Mesodermal cell (in vitro differentiated cells): Measurements from ENCODE around the gene IRAK1.

Experiments
- H3K27ac ChIP-seq: 2 replicates; pipeline ENCODE4 v1.7.0; 2013; ENCODE audit warnings: mild to moderate bottlenecking, low read depth, low read length, moderate library complexity; ENCODE audit not compliant: severe bottlenecking
- H3K36me3 ChIP-seq: 2 replicates; pipeline ENCODE4 v1.7.1; 2013; ENCODE audit warnings: mild to moderate bottlenecking, low read length, moderate library complexity; ENCODE audit not compliant: control insufficient read depth, insufficient read depth
- H3K4me1 ChIP-seq: one replicate; pipeline ENCODE4 v1.7.1; 2013; ENCODE audit warnings: mild to moderate bottlenecking, low read length; ENCODE audit not compliant: insufficient read depth, control insufficient read depth, poor library complexity, severe bottlenecking
- H3K4me3 ChIP-seq: 2 replicates; pipeline ENCODE4 v1.7.0; 2013; ENCODE audit warnings: low read length, control low read depth, mild to moderate bottlenecking; ENCODE audit not compliant: insufficient read depth, poor library complexity, severe bottlenecking; ENCODE audit errors: extremely low read depth
- H3K9me3 ChIP-seq: 2 replicates; pipeline ENCODE4 v1.7.1; 2013; ENCODE audit warnings: mild to moderate bottlenecking, low read length, moderate library complexity; ENCODE audit not compliant: control insufficient read depth
- WGBS, 2 experiments: methylation state at CpG; one replicate each; pipeline ENCODE4 v1.1.5; 2013; ENCODE audit warnings: missing lambda C conversion rate in 2 of 2; ENCODE audit not compliant: insufficient coverage in 2 of 2; 5-methylcytosine and 5-hydroxymethylcytosine counted together

The IRAK1 gene

GRCh38 chrX:153969125-153969903, 50.4 kb downstream of the IRAK1 start:
- 2 to 5% methylated on average over 4 to 12 of the region's 25 CpGs for WGBS, 2 experiments
- Histone ChIP-seq H3K4me3 (peak overlapping the region; percentile 62), H3K4me1 (peaks cover 25% of the 10 kb centered on the region), H3K27ac (no peak overlapping the region), H3K36me3 (peaks cover 27% of the 10 kb centered on the region), H3K9me3 (no peaks in the 10 kb centered on the region)

- 11% methylated on average over 5 of the region's 12 CpGs; no CpG with 5 or more reads in 1 of the 2 experiments for WGBS, 2 experiments
- H3K27ac ChIP-seq, result no peak overlapping the region
- no peaks in the 10 kb centered on the region for H3K9me3 ChIP-seq
- peak overlapping the region; percentile 62 for H3K4me3 ChIP-seq
- peaks cover 33% of the 10 kb centered on the region for H3K36me3 ChIP-seq
- H3K4me1 ChIP-seq, result peaks cover 25% of the 10 kb centered on the region
Measured at GRCh38 chrX:153968754-153969124, 51.0 kb downstream of the IRAK1 start.

GRCh38 chrX:153968255-153968654, 51.4 kb downstream of the IRAK1 start:
- H3K9me3 ChIP-seq, result no peaks in the 10 kb centered on the region
- H3K27ac ChIP-seq, result no peak overlapping the region
- WGBS, 2 experiments, result 57% methylated on average over 7 of the region's 9 CpGs; no CpG with 5 or more reads in 1 of the 2 experiments
- H3K4me1 ChIP-seq, result peaks cover 25% of the 10 kb centered on the region
- peak overlapping the region; percentile 62 for H3K4me3 ChIP-seq
- peaks cover 38% of the 10 kb centered on the region for H3K36me3 ChIP-seq

- Histone ChIP-seq H3K4me3 (no peak overlapping the region), H3K27ac (no peak overlapping the region), H3K36me3 (peaks cover 43% of the 10 kb centered on the region), H3K4me1 (peaks cover 25% of the 10 kb centered on the region), H3K9me3 (no peaks in the 10 kb centered on the region)
- 81 to 82% methylated on average over 5 to 11 of the region's 16 CpGs for WGBS, 2 experiments
Measured at GRCh38 chrX:153967536-153968224, 52.0 kb downstream of the IRAK1 start.

- Histone ChIP-seq H3K4me3 (no peak overlapping the region), H3K27ac (no peak overlapping the region), H3K36me3 (peaks cover 50% of the 10 kb centered on the region), H3K9me3 (no peaks in the 10 kb centered on the region), H3K4me1 (peaks cover 25% of the 10 kb centered on the region)
- WGBS, 2 experiments, result 79 to 96% methylated on average over 5 to 7 of the region's 14 CpGs
Measured at GRCh38 chrX:153966841-153967535, 52.7 kb downstream of the IRAK1 start.

GRCh38 chrX:153966283-153966688, 53.4 kb downstream of the IRAK1 start:
- no peak overlapping the region for H3K4me3 ChIP-seq
- 97 to 100% methylated on average over 4 to 12 of the region's 15 CpGs for WGBS, 2 experiments
- H3K36me3 ChIP-seq, result peaks cover 57% of the 10 kb centered on the region
- peaks cover 25% of the 10 kb centered on the region for H3K4me1 ChIP-seq
- H3K27ac ChIP-seq, result no peak overlapping the region
- no peaks in the 10 kb centered on the region for H3K9me3 ChIP-seq

GRCh38 chrX:153965406-153965805, 54.3 kb downstream of the IRAK1 start:
- Histone ChIP-seq H3K4me1 (peaks cover 25% of the 10 kb centered on the region), H3K36me3 (peaks cover 65% of the 10 kb centered on the region), H3K27ac (no peak overlapping the region), H3K9me3 (no peaks in the 10 kb centered on the region), H3K4me3 (no peak overlapping the region)
- WGBS, 2 experiments, result 100% methylated on average over 1 of the region's 5 CpGs; no CpG with 5 or more reads in 1 of the 2 experiments

GRCh38 chrX:153964105-153964504, 55.6 kb downstream of the IRAK1 start:
- 100% methylated on average over 4 of the region's 14 CpGs; no CpG with 5 or more reads in 1 of the 2 experiments for WGBS, 2 experiments
- peaks cover 24% of the 10 kb centered on the region for H3K4me1 ChIP-seq
- H3K27ac ChIP-seq, result no peak overlapping the region
- H3K4me3 ChIP-seq, result no peak overlapping the region
- peaks cover 75% of the 10 kb centered on the region for H3K36me3 ChIP-seq
- H3K9me3 ChIP-seq, result no peaks in the 10 kb centered on the region

GRCh38 chrX:153963546-153963945, 56.2 kb downstream of the IRAK1 start:
- Histone ChIP-seq H3K4me3 (no peak overlapping the region), H3K4me1 (peaks cover 18% of the 10 kb centered on the region), H3K9me3 (no peaks in the 10 kb centered on the region), H3K36me3 (peaks cover 79% of the 10 kb centered on the region), H3K27ac (no peak overlapping the region)
- 97% methylated on average over 4 to 7 of the region's 12 CpGs for WGBS, 2 experiments

- Histone ChIP-seq H3K27ac (no peak overlapping the region), H3K9me3 (no peaks in the 10 kb centered on the region), H3K4me3 (no peak overlapping the region), H3K4me1 (peaks cover under 1% of the 10 kb centered on the region), H3K36me3 (peaks cover 83% of the 10 kb centered on the region)
- 90 to 100% methylated on average over 2 to 7 of the region's 11 CpGs for WGBS, 2 experiments
Measured at GRCh38 chrX:153961292-153961691, 58.4 kb downstream of the IRAK1 start.
